HG03025 (cell line): ENCODE data around the gene EDAR.

Source experiments
- ATAC-seq: cut with Tn5 transposase; IDR thresholded peaks from one replicate; pipeline ENCODE4 v1.9.1; 2021; ENCODE audit warnings: mild to moderate bottlenecking, moderate library complexity; ENCODE audit not compliant: unreplicated experiment, low FRiP score

Gene EDAR

GRCh38 chr2:108926561-108927380, 62.2 kb downstream of the EDAR start:
- ATAC-seq: no peak

- no peak for ATAC-seq
These were observed 63.3 kb downstream of the EDAR start for GRCh38 chr2:108925735-108926134.

- no peak for ATAC-seq
These were observed 63.7 kb downstream of the EDAR start for GRCh38 chr2:108925286-108925685.

- no peak for ATAC-seq
These were observed 64.3 kb downstream of the EDAR start for GRCh38 chr2:108924580-108925251.

GRCh38 chr2:108923736-108924579, 65.1 kb downstream of the EDAR start:
- no peak for ATAC-seq

- no peak for ATAC-seq
These were observed 65.9 kb downstream of the EDAR start for GRCh38 chr2:108923019-108923700.

- no peak for ATAC-seq
These were observed 66.7 kb downstream of the EDAR start for GRCh38 chr2:108922141-108922915.

- ATAC-seq: no peak
These were observed 67.7 kb downstream of the EDAR start for GRCh38 chr2:108921096-108922030.

GRCh38 chr2:108920686-108921085, 68.3 kb downstream of the EDAR start:
- ATAC-seq: no peak

GRCh38 chr2:108919571-108920373, 69.2 kb downstream of the EDAR start:
- no peak for ATAC-seq

- no peak for ATAC-seq
These were observed 70.1 kb downstream of the EDAR start for GRCh38 chr2:108918941-108919341.

- ATAC-seq: no peak
These were observed 70.7 kb downstream of the EDAR start for GRCh38 chr2:108918156-108918874.

GRCh38 chr2:108917526-108917925, 71.5 kb downstream of the EDAR start:
- ATAC-seq: no peak

- ATAC-seq: no peak
These were observed 72.1 kb downstream of the EDAR start for GRCh38 chr2:108916796-108917421.

GRCh38 chr2:108916122-108916795, 72.8 kb downstream of the EDAR start:
- no peak for ATAC-seq

- ATAC-seq: no peak
These were observed 76.5 kb downstream of the EDAR start for GRCh38 chr2:108912629-108912902.
